ENCODE measurements around the gene FRY.

The FRY gene

DNA sequence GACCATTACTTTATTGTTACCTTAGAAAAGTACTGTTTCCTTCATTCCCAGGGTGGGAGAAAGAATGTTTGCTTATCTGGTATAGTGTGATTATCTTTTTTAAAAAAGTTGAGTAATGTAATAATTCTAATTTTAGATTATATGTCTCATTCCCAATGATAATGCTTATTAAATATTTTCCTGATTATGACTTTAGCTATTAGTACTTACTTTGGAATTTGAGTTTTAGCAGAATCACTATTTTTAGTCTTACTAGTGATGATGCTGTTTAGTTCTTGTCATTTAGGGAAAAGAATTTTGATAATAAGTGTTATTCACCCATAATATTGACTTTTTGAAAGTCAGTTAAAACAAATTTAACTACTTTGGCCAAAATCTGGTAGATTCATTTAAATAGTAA, 95.2 kb downstream of the FRY start:
- Histone ChIP-seq H3K4me3 (ENCODE audit: low read depth, low read length) (no peak overlapping the region), H3K27me3 (ENCODE audit: control insufficient read depth, insufficient read depth, low read length) (no peaks in the 10 kb centered on the region), H3K36me3 (ENCODE audit: control insufficient read depth, insufficient read depth, low read length) (no peaks in the 10 kb centered on the region), H3K4me1 (ENCODE audit: control insufficient read depth, insufficient read depth, low read length) (no peaks in the 10 kb centered on the region), H3K9me3 (ENCODE audit: control insufficient read depth, insufficient read depth, low read depth, low read length) (no peaks in the 10 kb centered on the region), H3K27ac (ENCODE audit: low read depth, low read length) (no peak overlapping the region), H3K9ac (ENCODE audit: low read length) (no peak overlapping the region)

DNA sequence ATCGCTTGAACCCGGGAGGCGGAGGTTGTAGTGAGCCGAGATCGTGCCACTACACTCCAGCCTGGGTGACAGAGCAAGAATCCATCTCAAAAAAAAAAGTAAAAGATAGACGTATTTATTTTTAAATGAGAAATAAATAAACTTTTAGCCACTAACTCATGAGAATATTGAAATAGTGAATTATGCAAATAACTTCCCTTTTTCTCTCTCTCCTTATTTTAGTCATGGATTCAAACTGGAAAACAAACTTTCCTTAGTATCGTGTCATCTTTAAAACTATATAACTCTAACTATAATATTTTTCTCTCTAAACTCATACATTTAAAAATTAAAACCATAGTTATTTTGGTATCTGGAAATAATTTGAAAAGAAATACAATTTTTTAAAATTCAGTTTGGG, 96.1 kb downstream of the FRY start:
- Histone ChIP-seq H3K4me3 (ENCODE audit: low read depth, low read length) (no peak overlapping the region), H3K9ac (ENCODE audit: low read length) (no peak overlapping the region), H3K36me3 (ENCODE audit: control insufficient read depth, insufficient read depth, low read length) (no peaks in the 10 kb centered on the region), H3K9me3 (ENCODE audit: control insufficient read depth, insufficient read depth, low read depth, low read length) (no peaks in the 10 kb centered on the region), H3K27ac (ENCODE audit: low read depth, low read length) (no peak overlapping the region), H3K27me3 (ENCODE audit: control insufficient read depth, insufficient read depth, low read length) (no peaks in the 10 kb centered on the region), H3K4me1 (ENCODE audit: control insufficient read depth, insufficient read depth, low read length) (no peaks in the 10 kb centered on the region)

DNA sequence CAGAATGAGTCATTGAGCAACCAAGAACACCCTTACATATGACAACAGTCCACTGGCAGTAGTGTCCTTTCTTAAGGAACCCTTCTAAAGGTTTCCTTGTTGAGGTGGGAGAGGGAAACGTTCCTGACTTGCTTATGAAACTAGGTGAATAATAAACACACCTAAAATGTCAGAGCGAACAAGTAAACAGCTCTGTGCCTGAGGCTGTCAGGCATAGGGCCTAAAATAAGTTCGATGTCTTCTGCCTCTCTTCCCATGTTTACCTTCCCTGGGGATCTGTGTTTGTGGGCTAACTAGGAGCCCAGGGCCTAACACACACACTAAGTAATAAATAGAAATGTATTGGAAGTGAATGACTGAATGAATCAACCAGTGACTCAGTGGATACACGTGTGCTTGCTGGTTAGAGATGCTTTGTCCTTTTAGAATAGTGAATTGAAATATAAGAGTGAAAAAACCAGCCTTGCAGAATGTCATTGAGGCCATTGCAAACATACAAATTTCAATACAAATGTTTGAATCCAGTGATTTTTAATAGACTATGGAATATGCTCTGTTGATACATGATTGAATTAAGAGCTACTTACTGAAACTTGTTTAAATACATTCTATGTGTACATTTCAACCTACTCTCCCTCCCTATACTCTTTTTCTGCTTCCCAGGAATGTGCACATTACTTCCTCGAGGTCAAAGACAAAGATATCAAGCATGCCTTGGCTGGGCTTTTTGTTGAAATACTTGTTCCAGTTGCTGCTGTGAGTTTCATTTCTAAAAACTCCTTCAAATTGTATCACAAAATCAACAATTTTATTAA, 102.9 kb downstream of the FRY start:
- Histone ChIP-seq H3K4me3 (ENCODE audit: low read depth, low read length) (no peak overlapping the region), H3K27ac (ENCODE audit: low read depth, low read length) (no peak overlapping the region), H3K27me3 (ENCODE audit: control insufficient read depth, insufficient read depth, low read length) (no peaks in the 10 kb centered on the region), H3K9ac (ENCODE audit: low read length) (no peak overlapping the region), H3K36me3 (ENCODE audit: control insufficient read depth, insufficient read depth, low read length) (no peaks in the 10 kb centered on the region), H3K9me3 (ENCODE audit: control insufficient read depth, insufficient read depth, low read depth, low read length) (no peaks in the 10 kb centered on the region), H3K4me1 (ENCODE audit: control insufficient read depth, insufficient read depth, low read length) (no peaks in the 10 kb centered on the region)

DNA sequence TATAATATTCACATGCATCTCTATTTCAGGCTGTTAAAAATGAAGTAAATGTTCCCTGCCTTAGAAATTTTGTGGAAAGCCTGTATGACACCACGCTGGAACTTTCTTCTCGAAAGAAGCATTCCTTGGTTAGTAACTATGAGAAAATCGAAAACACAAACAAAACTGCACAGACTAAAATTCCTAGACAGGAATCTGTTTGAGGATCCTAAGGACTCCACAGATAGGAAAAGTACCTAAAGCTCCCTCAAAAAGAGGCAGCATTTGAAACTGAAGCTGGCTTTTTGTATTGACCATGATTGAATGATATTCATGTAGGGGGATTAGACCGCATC, 103.4 kb downstream of the FRY start:
- Histone ChIP-seq H3K9ac (ENCODE audit: low read length) (no peak overlapping the region), H3K27ac (ENCODE audit: low read depth, low read length) (no peak overlapping the region), H3K36me3 (ENCODE audit: control insufficient read depth, insufficient read depth, low read length) (no peaks in the 10 kb centered on the region), H3K4me3 (ENCODE audit: low read depth, low read length) (no peak overlapping the region), H3K9me3 (ENCODE audit: control insufficient read depth, insufficient read depth, low read depth, low read length) (no peaks in the 10 kb centered on the region), H3K4me1 (ENCODE audit: control insufficient read depth, insufficient read depth, low read length) (no peaks in the 10 kb centered on the region), H3K27me3 (ENCODE audit: control insufficient read depth, insufficient read depth, low read length) (no peaks in the 10 kb centered on the region)

DNA sequence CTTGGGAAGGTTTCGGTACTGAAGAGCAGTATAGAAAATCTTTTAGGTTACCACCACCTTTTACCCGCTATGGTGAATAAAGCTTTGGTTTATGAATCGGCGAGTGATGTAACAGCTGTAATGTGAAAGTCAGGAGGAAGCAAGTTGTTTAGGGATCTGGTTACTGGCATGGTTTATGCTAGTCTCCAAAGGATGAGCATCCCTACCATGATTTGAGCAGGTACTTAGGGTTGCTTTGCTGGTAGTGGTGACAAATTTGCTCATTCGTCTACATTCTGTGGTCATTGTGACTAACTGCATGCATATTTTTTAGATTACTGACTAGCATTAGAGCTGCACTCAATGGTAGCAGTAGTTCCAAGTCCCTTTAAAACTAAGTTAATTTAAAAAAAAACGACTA, 104.1 kb downstream of the FRY start:
- Histone ChIP-seq H3K9ac (ENCODE audit: low read length) (no peak overlapping the region), H3K27me3 (ENCODE audit: control insufficient read depth, insufficient read depth, low read length) (no peaks in the 10 kb centered on the region), H3K4me3 (ENCODE audit: low read depth, low read length) (no peak overlapping the region), H3K27ac (ENCODE audit: low read depth, low read length) (no peak overlapping the region), H3K4me1 (ENCODE audit: control insufficient read depth, insufficient read depth, low read length) (no peaks in the 10 kb centered on the region), H3K36me3 (ENCODE audit: control insufficient read depth, insufficient read depth, low read length) (no peaks in the 10 kb centered on the region), H3K9me3 (ENCODE audit: control insufficient read depth, insufficient read depth, low read depth, low read length) (no peaks in the 10 kb centered on the region)

DNA sequence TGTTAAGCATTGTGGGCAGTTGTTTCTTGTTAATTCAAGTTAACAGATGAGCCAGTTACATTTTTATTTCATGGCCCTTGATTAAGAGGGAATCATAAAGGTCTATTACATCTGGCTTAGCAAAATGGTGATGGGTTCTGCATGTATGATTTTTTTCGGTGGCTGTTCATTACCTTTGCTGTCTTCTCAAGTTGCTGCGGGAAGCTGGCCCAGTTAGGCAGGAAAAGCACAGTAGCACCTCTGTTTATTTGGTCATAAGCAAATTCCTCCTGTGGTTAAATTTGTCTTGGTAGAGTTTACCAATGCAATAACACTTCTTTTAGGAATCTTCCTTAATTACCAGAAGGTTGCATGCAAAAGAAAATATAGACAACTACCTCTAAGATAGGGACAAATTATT, 104.5 kb downstream of the FRY start:
- Histone ChIP-seq H3K4me1 (ENCODE audit: control insufficient read depth, insufficient read depth, low read length) (no peaks in the 10 kb centered on the region), H3K36me3 (ENCODE audit: control insufficient read depth, insufficient read depth, low read length) (no peaks in the 10 kb centered on the region), H3K27ac (ENCODE audit: low read depth, low read length) (no peak overlapping the region), H3K9me3 (ENCODE audit: control insufficient read depth, insufficient read depth, low read depth, low read length) (no peaks in the 10 kb centered on the region), H3K27me3 (ENCODE audit: control insufficient read depth, insufficient read depth, low read length) (no peaks in the 10 kb centered on the region), H3K9ac (ENCODE audit: low read length) (no peak overlapping the region), H3K4me3 (ENCODE audit: low read depth, low read length) (no peak overlapping the region)

DNA sequence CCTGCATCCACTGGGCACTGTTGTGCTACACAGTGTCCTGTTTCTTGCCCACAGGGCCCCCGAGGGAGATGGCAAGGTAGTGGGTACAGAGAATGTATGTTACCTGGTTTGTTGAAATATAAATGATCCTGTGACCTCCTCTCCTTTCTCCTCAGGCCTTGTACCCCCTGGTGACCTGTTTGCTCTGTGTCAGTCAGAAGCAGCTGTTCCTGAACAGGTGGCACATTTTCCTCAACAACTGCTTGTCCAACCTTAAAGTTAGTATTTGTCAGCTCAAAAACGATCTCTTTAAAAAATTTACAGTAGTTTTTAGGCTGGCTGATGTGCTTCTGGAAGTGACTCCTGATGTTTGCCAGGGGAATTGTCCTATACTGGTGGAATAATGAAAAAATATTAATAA, 105.1 kb downstream of the FRY start:
- Histone ChIP-seq H3K4me3 (ENCODE audit: low read depth, low read length) (no peak overlapping the region), H3K9me3 (ENCODE audit: control insufficient read depth, insufficient read depth, low read depth, low read length) (no peaks in the 10 kb centered on the region)

DNA sequence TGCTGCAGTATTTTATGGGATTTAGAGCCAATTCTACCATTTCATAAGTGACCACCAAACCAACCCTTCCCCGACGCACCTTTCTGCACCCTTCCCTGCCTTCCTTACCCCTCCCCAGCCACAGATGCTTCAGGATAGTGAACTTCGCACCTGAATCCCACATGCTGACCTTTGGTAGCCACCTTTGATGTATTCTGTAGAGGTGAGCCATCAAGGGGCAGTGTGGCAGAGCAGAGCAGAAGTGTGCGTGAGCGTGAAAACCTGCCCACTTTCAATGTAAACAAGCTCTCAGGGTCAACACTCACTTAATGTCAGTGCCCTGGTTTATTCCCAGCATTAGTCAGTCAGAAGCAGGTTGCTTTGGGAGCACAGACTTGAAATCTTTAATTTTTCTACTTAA, 107.7 kb downstream of the FRY start:
- Histone ChIP-seq H3K36me3 (ENCODE audit: control insufficient read depth, insufficient read depth, low read length) (no peaks in the 10 kb centered on the region), H3K4me1 (ENCODE audit: control insufficient read depth, insufficient read depth, low read length) (peaks cover 15% of the 10 kb centered on the region), H3K4me3 (ENCODE audit: low read depth, low read length) (no peak overlapping the region), H3K27ac (ENCODE audit: low read depth, low read length) (no peak overlapping the region), H3K9ac (ENCODE audit: low read length) (no peak overlapping the region), H3K27me3 (ENCODE audit: control insufficient read depth, insufficient read depth, low read length) (no peaks in the 10 kb centered on the region), H3K9me3 (ENCODE audit: control insufficient read depth, insufficient read depth, low read depth, low read length) (no peaks in the 10 kb centered on the region)

More for the DNA sequence above, 105.1 kb downstream of the FRY start:
- Histone ChIP-seq H3K36me3 (ENCODE audit: control insufficient read depth, insufficient read depth, low read length) (no peaks in the 10 kb centered on the region), H3K9ac (ENCODE audit: low read length) (no peak overlapping the region), H3K4me1 (ENCODE audit: control insufficient read depth, insufficient read depth, low read length) (no peaks in the 10 kb centered on the region), H3K27ac (ENCODE audit: low read depth, low read length) (no peak overlapping the region), H3K27me3 (ENCODE audit: control insufficient read depth, insufficient read depth, low read length) (no peaks in the 10 kb centered on the region)

DNA sequence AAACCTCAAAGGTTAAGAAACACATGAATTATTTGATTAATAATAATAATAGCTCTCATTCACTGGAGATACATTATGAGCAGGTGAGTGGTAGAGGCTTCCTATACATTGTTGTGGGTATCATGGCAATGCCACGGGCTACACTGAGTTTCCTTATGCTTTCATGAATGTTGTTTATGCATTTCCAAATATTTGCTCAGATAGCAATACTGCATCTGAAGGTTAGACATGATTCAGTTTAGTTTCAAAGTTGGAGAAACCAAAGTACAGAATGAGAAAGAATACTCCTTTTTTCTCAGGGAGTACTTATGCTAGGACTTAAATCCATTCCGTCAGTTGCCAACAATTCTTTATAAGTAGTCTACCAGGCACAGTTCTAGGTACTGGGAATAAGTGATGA, 108.5 kb downstream of the FRY start:
- Histone ChIP-seq H3K36me3 (ENCODE audit: control insufficient read depth, insufficient read depth, low read length) (no peaks in the 10 kb centered on the region), H3K27me3 (ENCODE audit: control insufficient read depth, insufficient read depth, low read length) (no peaks in the 10 kb centered on the region), H3K4me3 (ENCODE audit: low read depth, low read length) (no peak overlapping the region), H3K9me3 (ENCODE audit: control insufficient read depth, insufficient read depth, low read depth, low read length) (no peaks in the 10 kb centered on the region), H3K27ac (ENCODE audit: low read depth, low read length) (no peak overlapping the region), H3K9ac (ENCODE audit: low read length) (no peak overlapping the region), H3K4me1 (ENCODE audit: control insufficient read depth, insufficient read depth, low read length) (peaks cover 15% of the 10 kb centered on the region)

DNA sequence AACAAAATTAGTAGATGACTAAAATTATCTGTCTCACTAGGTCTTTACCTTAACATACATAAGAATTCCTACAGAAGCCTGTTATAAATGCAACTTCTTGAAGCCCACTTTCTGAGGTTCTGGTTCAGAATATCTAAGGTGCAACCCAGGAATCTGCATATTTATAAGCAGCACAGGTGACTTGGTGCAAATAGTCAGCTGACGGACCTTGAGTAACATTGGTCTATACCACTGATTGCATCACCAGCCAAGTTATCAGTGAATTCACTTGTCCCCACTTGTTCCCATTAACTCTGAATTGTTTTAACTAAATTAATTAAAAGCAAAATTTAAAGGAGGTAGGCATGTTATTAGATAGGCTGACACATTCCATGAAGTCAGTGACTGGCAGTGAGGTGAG, 109.9 kb downstream of the FRY start:
- H3K36me3 ChIP-seq (ENCODE audit: control insufficient read depth, insufficient read depth, low read length) = no peaks in the 10 kb centered on the region
- H3K27ac ChIP-seq (ENCODE audit: low read depth, low read length) = no peak overlapping the region
- no peaks in the 10 kb centered on the region for H3K27me3 ChIP-seq (ENCODE audit: control insufficient read depth, insufficient read depth, low read length)
- no peak overlapping the region for H3K9ac ChIP-seq (ENCODE audit: low read length)
- no peaks in the 10 kb centered on the region for H3K9me3 ChIP-seq (ENCODE audit: control insufficient read depth, insufficient read depth, low read depth, low read length)
- no peak overlapping the region for H3K4me3 ChIP-seq (ENCODE audit: low read depth, low read length)
- peaks cover 15% of the 10 kb centered on the region for H3K4me1 ChIP-seq (ENCODE audit: control insufficient read depth, insufficient read depth, low read length)

DNA sequence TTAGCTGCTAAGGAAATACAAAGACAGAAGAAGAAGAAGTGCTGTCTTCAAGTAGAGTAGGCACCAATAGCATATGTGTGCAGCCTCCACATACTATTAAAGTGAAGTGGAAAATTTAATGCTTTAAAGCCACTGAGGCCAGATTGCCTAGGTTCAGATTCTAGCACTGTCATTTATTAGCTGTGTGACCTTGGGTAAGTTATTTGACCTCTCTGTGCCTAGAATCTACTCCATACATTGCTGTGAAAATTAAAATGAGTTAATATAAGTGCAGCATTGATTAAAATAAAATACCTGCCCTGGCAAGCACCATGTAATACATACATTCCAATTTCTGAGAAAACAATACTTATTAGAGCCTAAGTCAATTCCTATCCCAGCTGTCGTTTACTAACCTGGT, 110.5 kb downstream of the FRY start:
- peaks cover 15% of the 10 kb centered on the region for H3K4me1 ChIP-seq (ENCODE audit: control insufficient read depth, insufficient read depth, low read length)
- no peaks in the 10 kb centered on the region for H3K9me3 ChIP-seq (ENCODE audit: control insufficient read depth, insufficient read depth, low read depth, low read length)
- H3K27me3 ChIP-seq (ENCODE audit: control insufficient read depth, insufficient read depth, low read length) = no peaks in the 10 kb centered on the region
- H3K27ac ChIP-seq (ENCODE audit: low read depth, low read length) = no peak overlapping the region
- H3K4me3 ChIP-seq (ENCODE audit: low read depth, low read length) = no peak overlapping the region
- no peaks in the 10 kb centered on the region for H3K36me3 ChIP-seq (ENCODE audit: control insufficient read depth, insufficient read depth, low read length)
- no peak overlapping the region for H3K9ac ChIP-seq (ENCODE audit: low read length)

DNA sequence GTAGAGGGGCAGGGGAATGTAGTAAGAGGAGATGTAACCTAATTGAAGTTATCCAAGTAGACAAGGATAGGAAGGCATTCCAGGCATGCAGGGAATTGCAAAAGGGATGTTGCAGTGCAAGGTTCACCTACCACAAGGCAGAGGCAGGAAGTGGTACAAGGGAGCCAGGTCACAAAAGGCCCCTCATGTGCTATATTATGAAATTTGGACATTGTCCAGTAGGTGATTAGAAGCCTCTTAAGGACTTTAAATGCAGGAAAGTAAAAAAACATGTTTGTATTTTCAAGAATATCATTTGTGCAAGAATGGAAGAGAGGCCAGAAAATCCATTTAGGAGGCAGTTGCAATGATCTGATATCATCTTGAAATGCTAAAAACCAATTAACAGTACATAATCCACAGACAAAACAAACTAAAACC, 111.4 kb downstream of the FRY start:
- Histone ChIP-seq H3K27ac (ENCODE audit: low read depth, low read length) (no peak overlapping the region), H3K27me3 (ENCODE audit: control insufficient read depth, insufficient read depth, low read length) (no peaks in the 10 kb centered on the region), H3K9me3 (ENCODE audit: control insufficient read depth, insufficient read depth, low read depth, low read length) (no peaks in the 10 kb centered on the region), H3K4me1 (ENCODE audit: control insufficient read depth, insufficient read depth, low read length) (peaks cover 15% of the 10 kb centered on the region), H3K9ac (ENCODE audit: low read length) (no peak overlapping the region), H3K36me3 (ENCODE audit: control insufficient read depth, insufficient read depth, low read length) (no peaks in the 10 kb centered on the region), H3K4me3 (ENCODE audit: low read depth, low read length) (no peak overlapping the region)
